HUES48 (cell line): ENCODE measurements around the gene C1QL1.
"Not testable (repeated sequence)": the region's sequence is repeated elsewhere in the genome, so short reads cannot be mapped to it uniquely, and the experiment has no call there.

Source experiments
- H3K27ac ChIP-seq: one replicate; pipeline ENCODE4 v1.7.0; 2013; ENCODE audit warnings: low read depth, low read length, inconsistent platforms
- H3K27me3 ChIP-seq: 2 replicates; pipeline ENCODE4 v1.6.1; 2013; ENCODE audit warnings: mild to moderate bottlenecking, low read length; ENCODE audit not compliant: control insufficient read depth, insufficient read depth
- H3K36me3 ChIP-seq: 2 replicates; pipeline ENCODE4 v1.6.1; 2013; ENCODE audit warnings: low read length; ENCODE audit not compliant: control insufficient read depth, insufficient read depth
- H3K4me1 ChIP-seq: 2 replicates; pipeline ENCODE4 v1.6.1; 2013; ENCODE audit warnings: mild to moderate bottlenecking, low read length; ENCODE audit not compliant: control insufficient read depth, insufficient read depth
- H3K4me3 ChIP-seq: 2 replicates; pipeline ENCODE4 v1.5.1; 2013; ENCODE audit warnings: mild to moderate bottlenecking, low read depth, low read length
- H3K9ac ChIP-seq: 2 replicates; pipeline ENCODE4 v1.6.1; 2013; ENCODE audit warnings: mild to moderate bottlenecking, low read depth, low read length, moderate library complexity
- H3K9me3 ChIP-seq: 2 replicates; pipeline ENCODE4 v1.6.1; 2013; ENCODE audit warnings: low read length; ENCODE audit not compliant: control insufficient read depth, insufficient read depth

C1QL1 gene

GRCh38 chr17:44959821-44960531 is 8.1 kb downstream of the C1QL1 start:
- H3K4me1 ChIP-seq = no peaks in the 10 kb centered on the region
- no peak overlapping the region for H3K27ac ChIP-seq
- H3K9me3 ChIP-seq = no peaks in the 10 kb centered on the region
- no peak overlapping the region for H3K9ac ChIP-seq
- no peaks in the 10 kb centered on the region for H3K36me3 ChIP-seq
- H3K27me3 ChIP-seq = peaks cover 4% of the 10 kb centered on the region
- H3K4me3 ChIP-seq = no peak overlapping the region

GRCh38 chr17:44956998-44957981 is 10.8 kb downstream of the C1QL1 start:
- Histone ChIP-seq H3K9me3 (no peaks in the 10 kb centered on the region), H3K27ac (no peak overlapping the region), H3K9ac (no peak overlapping the region), H3K36me3 (no peaks in the 10 kb centered on the region), H3K4me3 (no peak overlapping the region), H3K27me3 (peaks cover 4% of the 10 kb centered on the region), H3K4me1 (no peaks in the 10 kb centered on the region)

DNA sequence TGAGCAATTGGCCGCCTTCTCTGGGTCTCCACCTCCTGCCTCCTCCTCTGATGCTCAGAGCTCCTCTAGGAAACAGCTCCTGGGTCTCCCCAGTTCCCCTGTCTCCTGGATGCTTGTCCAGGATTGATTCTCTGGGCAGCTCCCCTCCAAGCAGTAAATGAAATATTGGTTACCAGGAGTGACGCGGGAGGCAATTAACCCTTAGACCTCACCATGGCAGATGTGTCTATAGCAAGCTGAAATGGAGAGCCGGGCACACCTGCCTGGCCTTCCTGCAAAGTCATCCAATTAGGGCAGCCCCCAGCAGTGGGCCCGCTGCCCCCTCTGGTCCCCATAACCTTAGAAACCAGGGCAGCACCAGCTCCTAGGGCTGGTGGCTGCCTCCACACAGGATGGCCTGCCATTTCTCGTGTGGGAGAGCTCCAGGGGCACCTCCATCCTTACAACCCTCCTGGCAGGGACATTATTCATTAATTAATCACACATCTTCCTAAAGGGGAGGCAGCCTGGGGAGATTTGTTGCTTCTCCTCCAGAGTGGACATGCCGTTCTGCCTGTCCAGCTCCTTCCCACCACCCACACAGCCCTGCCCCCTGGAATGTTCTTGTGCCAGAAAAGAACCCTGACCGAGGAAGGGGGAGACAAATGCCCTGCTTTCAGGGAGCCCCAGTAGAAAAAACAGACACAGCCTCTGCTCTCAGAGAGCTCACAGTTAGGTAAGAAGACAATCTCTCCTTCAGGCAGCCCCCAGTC is 12.3 kb downstream of the C1QL1 start:
- no peak overlapping the region for H3K9ac ChIP-seq

DNA sequence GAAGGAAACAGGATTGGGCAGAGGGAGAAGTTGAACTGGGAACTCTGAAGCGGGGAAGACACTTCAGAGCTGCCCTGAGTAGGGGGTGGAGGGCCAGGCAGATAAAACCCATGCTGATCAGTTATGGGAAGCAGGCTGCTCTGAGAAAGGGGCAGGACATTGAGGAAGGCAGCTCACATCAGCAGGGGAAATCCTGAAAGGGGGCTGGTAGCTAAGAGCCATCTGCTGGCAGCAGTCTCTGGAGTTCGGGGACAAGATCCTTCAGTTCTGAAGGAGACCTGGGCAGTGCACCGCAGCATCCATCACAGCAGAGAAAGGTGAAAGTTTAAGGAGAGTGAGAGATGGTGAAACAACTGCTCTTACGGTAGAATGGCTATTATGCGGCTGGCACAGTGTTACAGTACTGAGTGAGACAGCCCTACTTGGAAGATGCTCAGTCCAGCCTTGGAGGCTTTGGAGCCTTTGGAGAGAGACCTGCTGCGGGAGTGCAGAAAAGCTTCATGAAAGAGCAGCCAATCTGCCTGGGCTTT is 15.1 kb downstream of the C1QL1 start:
- no peaks in the 10 kb centered on the region for H3K9me3 ChIP-seq
- no peak overlapping the region for H3K27ac ChIP-seq
- H3K36me3 ChIP-seq = no peaks in the 10 kb centered on the region
- H3K4me3 ChIP-seq = no peak overlapping the region
- H3K27me3 ChIP-seq = no peaks in the 10 kb centered on the region
- H3K4me1 ChIP-seq = no peaks in the 10 kb centered on the region
- no peak overlapping the region for H3K9ac ChIP-seq

More for the DNA sequence above, 12.3 kb downstream of the C1QL1 start:
- Histone ChIP-seq H3K9me3 (no peaks in the 10 kb centered on the region), H3K4me3 (no peak overlapping the region), H3K27me3 (peaks cover 4% of the 10 kb centered on the region), H3K4me1 (no peaks in the 10 kb centered on the region), H3K36me3 (no peaks in the 10 kb centered on the region), H3K27ac (no peak overlapping the region)

DNA sequence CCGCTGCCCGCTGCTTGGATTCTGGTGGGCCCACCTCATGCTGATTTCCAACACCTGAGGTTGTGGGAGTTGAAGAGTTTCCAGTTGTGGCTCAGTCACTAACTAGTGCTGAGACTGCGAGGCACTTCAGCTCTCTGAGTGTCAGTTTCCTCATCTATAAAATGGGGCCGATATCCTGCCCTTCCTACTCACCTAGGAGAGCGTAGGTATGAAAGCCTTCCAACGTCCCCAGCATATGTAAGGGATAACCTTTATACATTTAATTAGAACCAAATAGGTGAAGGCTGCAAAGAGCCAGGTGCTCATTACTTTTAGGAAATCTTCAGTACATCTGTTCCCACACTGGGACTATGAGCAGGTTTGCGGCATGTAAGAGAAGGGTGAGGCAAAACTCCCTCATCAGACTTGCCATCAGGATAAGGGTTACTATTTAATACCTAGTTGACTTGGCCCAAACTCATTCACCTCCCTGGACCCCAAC is 19.7 kb downstream of the C1QL1 start:
- peak overlapping the region; percentile 63 for H3K27ac ChIP-seq
- H3K9ac ChIP-seq = no peak overlapping the region
- peak overlapping the region; percentile 87 for H3K4me3 ChIP-seq
- H3K9me3 ChIP-seq = no peaks in the 10 kb centered on the region
- H3K36me3 ChIP-seq = peaks cover 20% of the 10 kb centered on the region
- no peaks in the 10 kb centered on the region for H3K27me3 ChIP-seq
- 0 out of 2 replicates have a peak, but pooled peaks cover 2% of the 10 kb centered on the region for H3K4me1 ChIP-seq

- Histone ChIP-seq H3K27ac (peak within 1 kb of the TSS; percentile 85), H3K9ac (peak within 1 kb of the TSS; percentile 80), H3K4me1 (0 out of 2 replicates have a peak, but pooled peaks cover 2% of the 10 kb centered on the region), H3K4me3 (peak within 1 kb of the TSS; percentile 87), H3K36me3 (peaks cover 26% of the 10 kb centered on the region), H3K9me3 (no peaks in the 10 kb centered on the region), H3K27me3 (no peaks in the 10 kb centered on the region)
Observed at GRCh38 chr17:44947461-44948314, 20.4 kb downstream of the C1QL1 start, which contains the start of gene KIF18B. KIF18B (minus strand) TSS chr17:44947773; CDS start chr17:44936344, 11,429 bp downstream.

DNA sequence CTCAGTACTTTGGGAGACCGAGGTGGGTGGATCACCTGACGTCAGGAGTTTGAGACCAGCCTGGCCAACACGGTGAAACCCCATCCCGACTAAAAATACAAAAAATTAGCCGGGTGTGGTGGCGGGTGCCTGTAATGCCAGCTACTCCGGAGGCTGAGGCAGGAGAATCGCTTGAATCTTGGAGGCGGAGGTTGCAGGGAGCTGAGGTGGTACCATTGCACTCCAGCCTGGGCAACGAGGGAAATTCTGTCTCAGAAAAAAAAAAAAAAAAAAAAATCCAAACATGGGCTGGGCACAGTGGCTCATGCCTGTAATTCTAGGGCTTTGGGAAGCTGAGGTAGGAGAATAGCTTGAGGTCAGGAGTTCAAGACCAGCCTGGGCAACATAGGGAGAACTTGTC is 22.5 kb downstream of the C1QL1 start:
- Histone ChIP-seq H3K36me3 (peaks cover 41% of the 10 kb centered on the region), H3K4me3 (peak overlapping the region; percentile 87; the same call in 1 of the 2 replicates)
- not testable (repeated sequence) for H3K27me3 ChIP-seq, H3K27ac ChIP-seq, H3K4me1 ChIP-seq, H3K9ac ChIP-seq, H3K9me3 ChIP-seq

DNA sequence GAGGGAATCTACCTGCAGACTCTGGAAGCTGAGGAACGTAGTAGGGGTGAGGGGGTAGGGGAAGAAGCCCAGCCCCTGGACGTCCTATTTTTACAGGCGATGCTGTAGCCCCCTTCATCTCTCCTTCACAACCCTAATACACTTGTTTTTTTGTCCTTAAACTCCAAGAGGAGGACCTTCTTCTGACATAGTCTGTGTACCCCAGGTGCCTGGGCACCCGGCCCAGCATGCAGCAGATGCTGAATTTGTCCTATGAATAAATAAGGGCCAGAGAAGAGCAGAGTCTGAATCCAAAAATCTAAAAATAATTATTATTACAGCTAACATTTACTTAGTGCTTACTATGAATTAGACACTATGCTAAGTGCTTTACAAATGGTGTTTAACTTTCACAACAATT is 25.6 kb downstream of the C1QL1 start:
- Histone ChIP-seq H3K4me3 (no peak overlapping the region), H3K9me3 (no peaks in the 10 kb centered on the region), H3K4me1 (peaks cover 11% of the 10 kb centered on the region; the same call in 1 of the 2 replicates), H3K36me3 (peaks cover 58% of the 10 kb centered on the region), H3K27me3 (no peaks in the 10 kb centered on the region), H3K27ac (no peak overlapping the region), H3K9ac (no peak overlapping the region)

GRCh38 chr17:44941712-44942331 is 26.3 kb downstream of the C1QL1 start:
- no peaks in the 10 kb centered on the region for H3K27me3 ChIP-seq
- H3K4me1 ChIP-seq = peaks cover 11% of the 10 kb centered on the region; the same call in 1 of the 2 replicates
- H3K36me3 ChIP-seq = peaks cover 61% of the 10 kb centered on the region
- no peak overlapping the region for H3K9ac ChIP-seq
- H3K27ac ChIP-seq = no peak overlapping the region
- H3K4me3 ChIP-seq = no peak overlapping the region
- H3K9me3 ChIP-seq = no peaks in the 10 kb centered on the region
